ENCODE results near the gene KIAA0319L. TPM values are rescaled to one million over a fixed set of nuclear protein-coding genes. Genes with fewer than 3 reads are reported as not detected.

The KIAA0319L gene
- total RNA-seq, 4 donors from 2014 or later = 33.4 to 60.9 (median 44.9) TPM

DNA sequence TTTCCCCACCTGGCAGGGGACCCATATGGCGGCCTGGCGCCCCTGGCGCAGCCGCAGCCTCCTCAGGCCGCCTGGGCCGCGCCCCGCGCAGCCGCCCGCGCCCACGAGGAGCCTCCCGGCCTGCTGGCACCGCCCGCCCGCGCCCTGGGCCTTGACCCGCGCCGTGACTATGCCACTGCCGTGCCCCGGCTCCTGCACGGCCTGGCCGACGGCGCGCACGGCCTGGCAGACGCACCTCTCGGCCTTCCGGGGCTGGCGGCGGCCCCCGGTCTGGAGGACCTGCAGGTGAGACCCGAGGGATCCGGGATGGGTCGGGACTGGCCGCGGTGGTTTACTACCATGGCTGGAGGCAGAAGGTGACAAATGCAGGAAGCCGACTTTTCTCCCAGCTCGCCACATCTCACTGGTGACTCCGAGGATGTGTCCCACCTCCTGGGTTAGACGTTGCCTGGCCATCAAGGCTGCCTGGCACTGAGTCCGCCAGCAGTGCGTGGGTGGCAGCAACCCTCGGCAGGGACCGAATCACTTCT is 17.0 kb upstream of the KIAA0319L start:
- WGBS, 2 donors = 52 to 71% methylated on average over 23 to 39 of the region's 48 CpGs
- intact Hi-C loops (cut with DNase I; ENCODE audit: low total_unique reads) = loop anchor here (5.0 kb wide), 1 partner anchor 143 kb away; the partner anchor contains the start of gene C1orf216
- no peak overlapping the region for H3K4me3 ChIP-seq (ENCODE audit: low read depth, poor library complexity, severe bottlenecking)
- DNase-seq (ENCODE audit: low spot score in 2 of 2) = peak in 1 of 2 donors; percentile 83
- TF ChIP-seq, protein P1, sequence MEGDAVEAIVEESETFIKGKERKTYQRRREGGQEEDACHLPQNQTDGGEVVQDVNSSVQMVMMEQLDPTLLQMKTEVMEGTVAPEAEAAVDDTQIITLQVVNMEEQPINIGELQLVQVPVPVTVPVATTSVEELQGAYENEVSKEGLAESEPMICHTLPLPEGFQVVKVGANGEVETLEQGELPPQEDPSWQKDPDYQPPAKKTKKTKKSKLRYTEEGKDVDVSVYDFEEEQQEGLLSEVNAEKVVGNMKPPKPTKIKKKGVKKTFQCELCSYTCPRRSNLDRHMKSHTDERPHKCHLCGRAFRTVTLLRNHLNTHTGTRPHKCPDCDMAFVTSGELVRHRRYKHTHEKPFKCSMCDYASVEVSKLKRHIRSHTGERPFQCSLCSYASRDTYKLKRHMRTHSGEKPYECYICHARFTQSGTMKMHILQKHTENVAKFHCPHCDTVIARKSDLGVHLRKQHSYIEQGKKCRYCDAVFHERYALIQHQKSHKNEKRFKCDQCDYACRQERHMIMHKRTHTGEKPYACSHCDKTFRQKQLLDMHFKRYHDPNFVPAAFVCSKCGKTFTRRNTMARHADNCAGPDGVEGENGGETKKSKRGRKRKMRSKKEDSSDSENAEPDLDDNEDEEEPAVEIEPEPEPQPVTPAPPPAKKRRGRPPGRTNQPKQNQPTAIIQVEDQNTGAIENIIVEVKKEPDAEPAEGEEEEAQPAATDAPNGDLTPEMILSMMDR (IDR thresholded peaks at IDR 0.05) = no peak
- TF ChIP-seq POLR2A (IDR thresholded peaks at IDR 0.05) = no peak

DNA sequence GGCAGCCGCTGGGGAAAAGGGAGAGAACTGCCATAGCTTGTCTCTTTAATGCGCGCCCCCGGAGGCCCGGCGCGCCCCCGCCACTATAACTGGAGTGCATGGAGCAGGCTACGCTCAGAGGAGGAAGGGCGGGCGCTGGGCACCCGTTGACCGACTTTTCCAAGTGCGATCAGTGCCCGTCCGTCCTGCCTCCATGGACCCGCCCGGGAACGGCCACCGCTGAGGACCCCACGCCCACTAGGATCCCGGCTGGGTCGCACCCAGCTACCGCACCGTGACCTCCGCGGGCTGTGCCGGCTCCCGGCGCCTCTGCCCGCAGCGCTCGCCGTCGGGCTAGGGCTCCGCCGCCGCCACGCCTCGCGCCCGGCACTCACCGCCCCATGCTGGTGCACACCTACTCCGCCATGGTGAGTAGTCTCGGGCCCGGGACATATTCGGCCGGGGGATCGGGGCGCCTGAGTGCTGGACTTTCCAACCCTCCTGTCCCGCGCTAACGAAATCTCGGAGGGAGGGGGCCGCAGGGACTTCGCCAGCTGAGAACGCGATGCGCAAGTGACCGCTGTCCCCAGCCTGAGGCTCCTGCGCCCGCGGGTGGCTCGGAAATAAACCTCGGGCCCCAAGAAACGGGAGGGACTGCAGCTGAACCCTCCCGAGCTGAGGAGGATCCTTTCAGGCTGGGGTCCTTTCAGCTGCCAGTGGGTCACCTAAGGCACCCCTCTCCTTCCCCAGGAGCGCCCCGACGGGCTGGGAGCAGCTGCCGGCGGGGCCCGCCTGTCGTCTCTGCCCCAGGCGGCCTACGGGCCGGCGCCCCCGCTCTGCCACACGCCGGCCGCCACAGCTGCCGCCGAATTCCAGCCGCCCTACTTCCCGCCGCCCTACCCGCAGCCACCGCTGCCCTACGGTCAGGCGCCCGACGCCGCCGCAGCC is 16.3 kb upstream of the KIAA0319L start, which contains the start of gene TFAP2E:
TFAP2E (plus strand) TSS at position 117 of the 927 bp plus-strand sequence; CDS start at position 381, 264 bp downstream.
- TF ChIP-seq, protein P1 (IDR thresholded peaks at IDR 0.05) = no peak
- TF ChIP-seq POLR2A (IDR thresholded peaks at IDR 0.05) = no peak
- DNase-seq (ENCODE audit: low spot score in 2 of 2) = peak in 1 of 2 donors; percentile 89
- H3K4me3 ChIP-seq (ENCODE audit: low read depth, poor library complexity, severe bottlenecking) = peak within 1 kb of the TSS; percentile 47
- intact Hi-C loops (cut with DNase I; ENCODE audit: low total_unique reads) = loop anchor here (5.0 kb wide), 1 partner anchor 144 kb away; the partner anchor contains the start of gene C1orf216
- 24 to 31% methylated on average over 57 to 62 of the region's 95 CpGs for WGBS, 2 donors

DNA sequence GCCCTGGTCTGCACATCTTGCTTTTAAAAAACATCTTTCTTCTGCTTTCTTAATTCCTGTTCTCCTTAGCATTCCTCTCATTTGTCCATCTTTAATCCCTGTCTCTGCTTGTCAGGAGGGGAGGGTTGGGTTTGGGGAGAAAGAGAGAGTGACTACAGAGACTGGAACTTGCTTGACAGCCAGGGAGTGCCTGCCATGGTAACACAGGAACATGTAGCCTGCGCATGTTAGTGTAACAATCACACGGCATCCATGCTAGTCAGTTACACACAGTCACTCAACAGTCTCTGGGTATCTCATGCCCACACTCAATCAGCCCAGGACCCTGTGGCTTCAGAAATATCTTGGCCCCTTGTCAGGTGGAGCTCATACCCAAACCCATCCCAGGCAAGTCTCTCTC is 15.1 kb upstream of the KIAA0319L start:
- WGBS, 2 donors = 46 to 61% methylated on average over 2 of the region's 2 CpGs
- no peak for DNase-seq (ENCODE audit: low spot score in 2 of 2)
- no peak overlapping the region for H3K4me3 ChIP-seq (ENCODE audit: low read depth, poor library complexity, severe bottlenecking)
- TF ChIP-seq, protein P1 (IDR thresholded peaks at IDR 0.05) = no peak
- no peak for TF ChIP-seq POLR2A (IDR thresholded peaks at IDR 0.05)
- intact Hi-C loops (cut with DNase I; ENCODE audit: low total_unique reads) = loop anchor here (5.0 kb wide), 1 partner anchor 145 kb away; the partner anchor contains the start of gene C1orf216

DNA sequence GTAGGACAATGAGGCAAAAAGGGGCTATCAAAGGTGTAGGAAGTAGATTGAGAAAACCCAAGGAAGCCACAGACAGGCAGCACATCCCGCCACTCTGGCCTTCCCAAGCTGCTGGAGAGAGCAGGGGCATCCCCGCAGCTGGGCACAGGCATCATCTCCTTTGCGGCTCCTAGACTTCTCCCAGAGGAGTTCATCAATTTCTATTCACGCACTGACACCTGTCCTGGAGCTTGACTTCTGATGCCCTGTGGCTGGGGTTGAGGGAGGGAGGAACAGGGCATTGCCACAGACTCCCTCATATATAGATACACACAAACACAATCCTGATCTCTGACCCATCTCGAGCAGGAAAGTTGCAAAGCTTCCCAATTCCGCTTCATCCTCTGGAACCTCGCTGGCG is 14.1 kb upstream of the KIAA0319L start:
- WGBS, 2 donors = 92 to 93% methylated on average over 8 of the region's 8 CpGs
- DNase-seq (ENCODE audit: low spot score in 2 of 2) = no peak
- H3K4me3 ChIP-seq (ENCODE audit: low read depth, poor library complexity, severe bottlenecking) = no peak overlapping the region
- intact Hi-C loops (cut with DNase I; ENCODE audit: low total_unique reads) = loop anchor here (5.0 kb wide), 1 partner anchor 146 kb away; the partner anchor contains the start of gene C1orf216
- no peak for TF ChIP-seq POLR2A (IDR thresholded peaks at IDR 0.05)
- TF ChIP-seq, protein P1 (IDR thresholded peaks at IDR 0.05) = no peak

DNA sequence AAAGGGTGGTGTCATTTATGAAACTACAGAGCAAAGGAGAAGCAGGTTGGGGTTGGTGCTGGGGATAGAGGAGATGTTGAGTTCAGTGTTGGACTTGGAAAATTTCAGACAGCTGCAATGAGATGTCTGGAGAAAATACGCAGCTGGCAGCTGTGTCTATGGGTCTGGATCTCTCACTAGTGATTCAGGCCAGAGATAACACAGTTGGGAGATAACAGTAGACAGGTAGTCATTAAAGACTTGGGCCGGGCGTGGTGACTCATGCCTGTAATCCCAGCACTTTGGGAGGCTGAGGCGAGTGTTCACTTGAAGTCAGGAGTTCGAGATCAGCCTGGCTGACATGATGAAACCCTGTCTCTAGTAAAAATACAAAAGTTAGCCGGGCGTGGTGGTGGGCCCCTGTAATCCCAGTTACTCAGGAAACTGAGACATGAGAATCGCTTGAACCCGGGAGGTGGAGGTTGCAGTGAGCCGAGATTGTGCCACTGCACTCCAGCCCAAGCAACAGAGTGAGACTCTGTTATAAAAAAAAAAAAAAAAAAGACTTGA is 13.5 kb upstream of the KIAA0319L start:
- 82 to 88% methylated on average over 10 of the region's 10 CpGs for WGBS, 2 donors
- no peak for DNase-seq (ENCODE audit: low spot score in 2 of 2)
- no peak overlapping the region for H3K4me3 ChIP-seq (ENCODE audit: low read depth, poor library complexity, severe bottlenecking)
- intact Hi-C loops (cut with DNase I; ENCODE audit: low total_unique reads) = loop anchor here (5.0 kb wide), 1 partner anchor 147 kb away; the partner anchor contains the start of gene C1orf216
- TF ChIP-seq, protein P1 (IDR thresholded peaks at IDR 0.05) = no peak
- TF ChIP-seq POLR2A (IDR thresholded peaks at IDR 0.05) = no peak
